ENCODE data around the gene ADGRG6.

ADGRG6 gene

GRCh38 chr6:142304241-142304640, 2.4 kb downstream of the ADGRG6 start:
- Histone ChIP-seq H3K4me3 (ENCODE audit: control insufficient read depth in 1 of 7, extremely low read depth in 1 of 7, insufficient read depth in 4 of 7, low read depth in 2 of 7, low read length in 6 of 7) (no peak overlapping the region), H3K4me1 (ENCODE audit: control extremely low read depth in 1 of 4, control insufficient read depth in 4 of 4, insufficient read depth in 4 of 4, low read length in 3 of 4) (peaks cover 2 to 27% (median 14%) of the 10 kb centered on the region in 4 experiments), H3K36me3 (ENCODE audit: control insufficient read depth in 4 of 4, insufficient read depth in 4 of 4, low read length in 3 of 4) (peaks cover 0 to 2% (median 0%) of the 10 kb centered on the region in 4 experiments), H3K27ac (ENCODE audit: insufficient read depth in 1 of 2, low read depth in 1 of 2, low read length in 2 of 2, poor library complexity in 1 of 2, severe bottlenecking in 2 of 2) (no peak overlapping the region), H3K9me3 (ENCODE audit: control extremely low read depth in 1 of 5, control insufficient read depth in 4 of 5, insufficient read depth in 2 of 5, low read depth in 1 of 5, low read length in 4 of 5) (no peaks in the 10 kb centered on the region), H3K27me3 (replicated peaks in 2 of 5; ENCODE audit: control insufficient read depth in 4 of 5, insufficient read depth in 5 of 5, low read length in 4 of 5) (no peaks in the 10 kb centered on the region)
- no CpG with 5 or more reads among the region's 2 CpGs for WGBS (ENCODE audit: insufficient coverage)
- CTCF ChIA-PET = no interaction called here
- DNase-seq = no peak
- POLR2A ChIA-PET = interaction anchor here (0.7 kb wide), 1 partner anchor 49 kb away, joined by 3 read pairs; no protein-coding TSS in a partner anchor

- no peak for DNase-seq
- 89% methylated on average over 1 of the region's 1 CpG for WGBS (ENCODE audit: insufficient coverage)
- H3K4me1 ChIP-seq (ENCODE audit: control extremely low read depth in 1 of 4, control insufficient read depth in 4 of 4, insufficient read depth in 4 of 4, low read length in 3 of 4) = peaks cover 0 to 21% (median 6%) of the 10 kb centered on the region in 4 experiments
- H3K27me3 ChIP-seq (replicated peaks in 2 of 5; ENCODE audit: control insufficient read depth in 4 of 5, insufficient read depth in 5 of 5, low read length in 4 of 5) = no peaks in the 10 kb centered on the region
- no peak overlapping the region for H3K4me3 ChIP-seq (ENCODE audit: control insufficient read depth in 1 of 7, extremely low read depth in 1 of 7, insufficient read depth in 4 of 7, low read depth in 2 of 7, low read length in 6 of 7)
- ChIA-PET CTCF (no interaction called here), POLR2A (no interaction called here)
- peaks cover 0 to 2% (median 0%) of the 10 kb centered on the region in 4 experiments for H3K36me3 ChIP-seq (ENCODE audit: control insufficient read depth in 4 of 4, insufficient read depth in 4 of 4, low read length in 3 of 4)
- H3K9me3 ChIP-seq (ENCODE audit: control extremely low read depth in 1 of 5, control insufficient read depth in 4 of 5, insufficient read depth in 2 of 5, low read depth in 1 of 5, low read length in 4 of 5) = no peaks in the 10 kb centered on the region
- H3K27ac ChIP-seq (ENCODE audit: insufficient read depth in 1 of 2, low read depth in 1 of 2, low read length in 2 of 2, poor library complexity in 1 of 2, severe bottlenecking in 2 of 2) = no peak overlapping the region
These were observed 4.9 kb downstream of the ADGRG6 start for GRCh38 chr6:142306736-142307135.

- CTCF ChIA-PET = no interaction called here
- POLR2A ChIA-PET = no interaction called here
- Histone ChIP-seq H3K36me3 (ENCODE audit: control insufficient read depth in 4 of 4, insufficient read depth in 4 of 4, low read length in 3 of 4) (peaks cover 0 to 2% (median 1%) of the 10 kb centered on the region in 4 experiments), H3K27me3 (replicated peaks in 2 of 5; ENCODE audit: control insufficient read depth in 4 of 5, insufficient read depth in 5 of 5, low read length in 4 of 5) (no peaks in the 10 kb centered on the region), H3K4me3 (ENCODE audit: control insufficient read depth in 1 of 7, extremely low read depth in 1 of 7, insufficient read depth in 4 of 7, low read depth in 2 of 7, low read length in 6 of 7) (no peak overlapping the region), H3K4me1 (ENCODE audit: control extremely low read depth in 1 of 4, control insufficient read depth in 4 of 4, insufficient read depth in 4 of 4, low read length in 3 of 4) (peaks cover 0 to 8% (median 0%) of the 10 kb centered on the region in 4 experiments), H3K27ac (ENCODE audit: insufficient read depth in 1 of 2, low read depth in 1 of 2, low read length in 2 of 2, poor library complexity in 1 of 2, severe bottlenecking in 2 of 2) (no peak overlapping the region), H3K9me3 (ENCODE audit: control extremely low read depth in 1 of 5, control insufficient read depth in 4 of 5, insufficient read depth in 2 of 5, low read depth in 1 of 5, low read length in 4 of 5) (no peaks in the 10 kb centered on the region)
- WGBS (ENCODE audit: insufficient coverage) = 90% methylated on average over 1 of the region's 2 CpGs
- DNase-seq = no peak
These were observed 6.3 kb downstream of the ADGRG6 start for GRCh38 chr6:142307963-142308748.

DNA sequence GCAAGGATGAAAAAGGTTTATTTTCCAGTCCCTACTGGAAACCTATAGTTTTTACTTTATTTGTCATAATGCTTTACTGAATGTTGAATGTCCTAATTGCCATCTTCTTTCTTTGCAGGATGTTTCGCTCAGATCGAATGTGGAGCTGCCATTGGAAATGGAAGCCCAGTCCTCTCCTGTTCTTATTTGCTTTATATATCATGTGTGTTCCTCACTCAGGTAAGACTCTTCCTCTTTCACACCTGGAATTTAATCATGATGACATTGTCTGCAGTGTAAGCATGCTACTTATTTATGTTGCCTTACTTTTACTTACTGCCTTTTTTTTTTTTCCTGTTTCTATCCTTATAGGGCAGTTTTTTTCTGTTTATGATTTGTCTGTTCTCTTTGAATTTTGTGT, 7.6 kb downstream of the ADGRG6 start:
- no peak for DNase-seq
- Histone ChIP-seq H3K27ac (ENCODE audit: insufficient read depth in 1 of 2, low read depth in 1 of 2, low read length in 2 of 2, poor library complexity in 1 of 2, severe bottlenecking in 2 of 2) (no peak overlapping the region), H3K4me1 (ENCODE audit: control extremely low read depth in 1 of 4, control insufficient read depth in 4 of 4, insufficient read depth in 4 of 4, low read length in 3 of 4) (peaks cover 0 to 5% (median 0%) of the 10 kb centered on the region in 4 experiments), H3K4me3 (ENCODE audit: control insufficient read depth in 1 of 7, extremely low read depth in 1 of 7, insufficient read depth in 4 of 7, low read depth in 2 of 7, low read length in 6 of 7) (no peak overlapping the region), H3K27me3 (replicated peaks in 2 of 5; ENCODE audit: control insufficient read depth in 4 of 5, insufficient read depth in 5 of 5, low read length in 4 of 5) (no peaks in the 10 kb centered on the region), H3K36me3 (ENCODE audit: control insufficient read depth in 4 of 4, insufficient read depth in 4 of 4, low read length in 3 of 4) (peaks cover 0 to 2% (median 1%) of the 10 kb centered on the region in 4 experiments), H3K9me3 (ENCODE audit: control extremely low read depth in 1 of 5, control insufficient read depth in 4 of 5, insufficient read depth in 2 of 5, low read depth in 1 of 5, low read length in 4 of 5) (no peaks in the 10 kb centered on the region)
- CTCF ChIA-PET = no interaction called here
- WGBS (ENCODE audit: insufficient coverage) = no CpG with 5 or more reads among the region's 2 CpGs
- POLR2A ChIA-PET = no interaction called here

- POLR2A ChIA-PET = no interaction called here
- CTCF ChIA-PET = interaction anchor here (1.0 kb wide), 1 partner anchor 13 kb away, joined by 3 read pairs; no protein-coding TSS in a partner anchor
- peaks cover 0 to 8% (median 0%) of the 10 kb centered on the region in 4 experiments for H3K4me1 ChIP-seq (ENCODE audit: control extremely low read depth in 1 of 4, control insufficient read depth in 4 of 4, insufficient read depth in 4 of 4, low read length in 3 of 4)
- H3K27me3 ChIP-seq (replicated peaks in 2 of 5; ENCODE audit: control insufficient read depth in 4 of 5, insufficient read depth in 5 of 5, low read length in 4 of 5) = no peaks in the 10 kb centered on the region
- no peak for DNase-seq
- no peak overlapping the region for H3K4me3 ChIP-seq (ENCODE audit: control insufficient read depth in 1 of 7, extremely low read depth in 1 of 7, insufficient read depth in 4 of 7, low read depth in 2 of 7, low read length in 6 of 7)
- peaks cover 0 to 2% (median 1%) of the 10 kb centered on the region in 4 experiments for H3K36me3 ChIP-seq (ENCODE audit: control insufficient read depth in 4 of 4, insufficient read depth in 4 of 4, low read length in 3 of 4)
- 73% methylated on average over 1 of the region's 2 CpGs for WGBS (ENCODE audit: insufficient coverage)
- no peaks in the 10 kb centered on the region for H3K9me3 ChIP-seq (ENCODE audit: control extremely low read depth in 1 of 5, control insufficient read depth in 4 of 5, insufficient read depth in 2 of 5, low read depth in 1 of 5, low read length in 4 of 5)
- no peak overlapping the region for H3K27ac ChIP-seq (ENCODE audit: insufficient read depth in 1 of 2, low read depth in 1 of 2, low read length in 2 of 2, poor library complexity in 1 of 2, severe bottlenecking in 2 of 2)
These were observed 11.5 kb downstream of the ADGRG6 start for GRCh38 chr6:142313284-142313683.

- CTCF ChIA-PET = interaction anchor here (1.1 to 1.5 kb wide), 2 partner anchors 12 to 16 kb away, joined by 3 read pairs; no protein-coding TSS in a partner anchor
These were observed 15.1 kb downstream of the ADGRG6 start for GRCh38 chr6:142316791-142317368.

DNA sequence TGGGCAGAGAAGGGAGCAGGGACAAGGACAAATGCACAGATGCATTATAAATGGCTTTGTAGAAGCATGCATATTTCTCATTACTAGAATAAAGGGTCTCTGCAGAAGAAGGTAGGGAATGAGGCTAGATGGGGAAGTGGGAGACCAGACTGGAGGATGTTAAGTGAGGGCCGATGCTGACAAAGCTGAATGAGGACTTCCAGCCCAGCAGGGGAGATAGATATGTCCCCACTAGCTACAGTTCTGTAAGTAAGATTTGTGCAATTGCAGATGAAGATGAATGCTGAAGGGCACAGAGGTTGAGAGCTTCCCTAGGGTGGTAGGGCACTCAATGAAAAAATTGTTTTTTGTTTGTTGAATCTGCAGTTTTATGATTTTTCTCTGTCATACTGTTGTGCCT, 16.9 kb downstream of the ADGRG6 start:
- Histone ChIP-seq H3K9me3 (ENCODE audit: control extremely low read depth in 1 of 5, control insufficient read depth in 4 of 5, insufficient read depth in 2 of 5, low read depth in 1 of 5, low read length in 4 of 5) (no peaks in the 10 kb centered on the region), H3K4me3 (ENCODE audit: control insufficient read depth in 1 of 7, extremely low read depth in 1 of 7, insufficient read depth in 4 of 7, low read depth in 2 of 7, low read length in 6 of 7) (no peak overlapping the region), H3K4me1 (ENCODE audit: control extremely low read depth in 1 of 4, control insufficient read depth in 4 of 4, insufficient read depth in 4 of 4, low read length in 3 of 4) (peaks cover 0 to 7% (median 0%) of the 10 kb centered on the region in 4 experiments), H3K36me3 (ENCODE audit: control insufficient read depth in 4 of 4, insufficient read depth in 4 of 4, low read length in 3 of 4) (no peaks in the 10 kb centered on the region), H3K27ac (ENCODE audit: insufficient read depth in 1 of 2, low read depth in 1 of 2, low read length in 2 of 2, poor library complexity in 1 of 2, severe bottlenecking in 2 of 2) (no peak overlapping the region), H3K27me3 (replicated peaks in 2 of 5; ENCODE audit: control insufficient read depth in 4 of 5, insufficient read depth in 5 of 5, low read length in 4 of 5) (no peaks in the 10 kb centered on the region)
- CTCF ChIA-PET = no interaction called here
- WGBS (ENCODE audit: insufficient coverage) = 60% methylated on average over 1 of the region's 1 CpG
- POLR2A ChIA-PET = no interaction called here
- peak in 2 of 3 donors; percentile 45 to 55 for DNase-seq

More at GRCh38 chr6:142316791-142317368, 15.1 kb downstream of the ADGRG6 start:
- no peaks in the 10 kb centered on the region for H3K27me3 ChIP-seq (replicated peaks in 2 of 5; ENCODE audit: control insufficient read depth in 4 of 5, insufficient read depth in 5 of 5, low read length in 4 of 5)
- DNase-seq = peak in 1 of 3 donors; percentile 29
- H3K36me3 ChIP-seq (ENCODE audit: control insufficient read depth in 4 of 4, insufficient read depth in 4 of 4, low read length in 3 of 4) = peaks cover 0 to 2% (median 0%) of the 10 kb centered on the region in 4 experiments
- no peaks in the 10 kb centered on the region for H3K9me3 ChIP-seq (ENCODE audit: control extremely low read depth in 1 of 5, control insufficient read depth in 4 of 5, insufficient read depth in 2 of 5, low read depth in 1 of 5, low read length in 4 of 5)
- POLR2A ChIA-PET = no interaction called here
- H3K27ac ChIP-seq (ENCODE audit: insufficient read depth in 1 of 2, low read depth in 1 of 2, low read length in 2 of 2, poor library complexity in 1 of 2, severe bottlenecking in 2 of 2) = no peak overlapping the region
- H3K4me3 ChIP-seq (ENCODE audit: control insufficient read depth in 1 of 7, extremely low read depth in 1 of 7, insufficient read depth in 4 of 7, low read depth in 2 of 7, low read length in 6 of 7) = no peak overlapping the region
- H3K4me1 ChIP-seq (ENCODE audit: control extremely low read depth in 1 of 4, control insufficient read depth in 4 of 4, insufficient read depth in 4 of 4, low read length in 3 of 4) = peaks cover 0 to 7% (median 0%) of the 10 kb centered on the region in 4 experiments
- WGBS (ENCODE audit: insufficient coverage) = 88% methylated on average over 1 of the region's 1 CpG

Data from common myeloid progenitor, CD34-positive (primary cell).